ENCODE results near the gene SCFD2.

SCFD2 gene

GRCh38 chr4:52945326-52945898 lies 420.4 kb downstream of the SCFD2 start:
- no peak for TF ChIP-seq CTCF (conservative IDR thresholded peaks at IDR 0.05; ENCODE audit: control insufficient read depth, insufficient read depth, low read depth, low read length)
- no peak for DNase-seq (ENCODE audit: low read depth)
- no peak overlapping the region for H3K4me3 ChIP-seq (ENCODE audit: control insufficient read depth, low read depth, low read length)

GRCh38 chr4:52943677-52944076 lies 422.2 kb downstream of the SCFD2 start:
- no peak for DNase-seq (ENCODE audit: low read depth)
- TF ChIP-seq CTCF (conservative IDR thresholded peaks at IDR 0.05; ENCODE audit: control insufficient read depth, insufficient read depth, low read depth, low read length), result no peak
- no peak overlapping the region for H3K4me3 ChIP-seq (ENCODE audit: control insufficient read depth, low read depth, low read length)

- H3K4me3 ChIP-seq (ENCODE audit: control insufficient read depth, low read depth, low read length), result no peak overlapping the region
- no peak for TF ChIP-seq CTCF (conservative IDR thresholded peaks at IDR 0.05; ENCODE audit: control insufficient read depth, insufficient read depth, low read depth, low read length)
- no peak for DNase-seq (ENCODE audit: low read depth)
Observed at GRCh38 chr4:52942936-52943335, 422.9 kb downstream of the SCFD2 start.

- no peak for DNase-seq (ENCODE audit: low read depth)
- no peak overlapping the region for H3K4me3 ChIP-seq (ENCODE audit: control insufficient read depth, low read depth, low read length)
- TF ChIP-seq CTCF (conservative IDR thresholded peaks at IDR 0.05; ENCODE audit: control insufficient read depth, insufficient read depth, low read depth, low read length), result no peak
Observed at GRCh38 chr4:52941450-52941849, 424.4 kb downstream of the SCFD2 start.

- H3K4me3 ChIP-seq (ENCODE audit: control insufficient read depth, low read depth, low read length), result no peak overlapping the region
- DNase-seq (ENCODE audit: low read depth), result no peak
- TF ChIP-seq CTCF (conservative IDR thresholded peaks at IDR 0.05; ENCODE audit: control insufficient read depth, insufficient read depth, low read depth, low read length), result no peak
Observed at GRCh38 chr4:52939739-52940138, 426.1 kb downstream of the SCFD2 start.

GRCh38 chr4:52939325-52939724 lies 426.5 kb downstream of the SCFD2 start:
- TF ChIP-seq CTCF (conservative IDR thresholded peaks at IDR 0.05; ENCODE audit: control insufficient read depth, insufficient read depth, low read depth, low read length), result no peak
- H3K4me3 ChIP-seq (ENCODE audit: control insufficient read depth, low read depth, low read length), result no peak overlapping the region
- DNase-seq (ENCODE audit: low read depth), result no peak

GRCh38 chr4:52937829-52938228 lies 428.0 kb downstream of the SCFD2 start:
- DNase-seq (ENCODE audit: low read depth), result no peak
- no peak overlapping the region for H3K4me3 ChIP-seq (ENCODE audit: control insufficient read depth, low read depth, low read length)
- no peak for TF ChIP-seq CTCF (conservative IDR thresholded peaks at IDR 0.05; ENCODE audit: control insufficient read depth, insufficient read depth, low read depth, low read length)

Measured in fibroblast of mammary gland (primary cell).